GM18519 (cell line): ENCODE data around the gene ABCA3.
"Not testable (repeated sequence)": the region's sequence is repeated elsewhere in the genome, so short reads cannot be mapped to it uniquely, and the experiment has no call there.

Source experiments
- ATAC-seq: cut with Tn5 transposase; IDR thresholded peaks from one replicate; pipeline ENCODE4 v1.9.1; 2021; ENCODE audit warnings: mild to moderate bottlenecking, moderate library complexity; ENCODE audit not compliant: unreplicated experiment, low FRiP score

ABCA3 gene

GRCh38 chr16:2340564-2341455 is at the start of gene ABCA3:
Gene ABCA3 (minus strand): TSS chr16:2340728. CDS start chr16:2326466, 14,262 bp downstream.
- peak; percentile 74 for ATAC-seq

DNA sequence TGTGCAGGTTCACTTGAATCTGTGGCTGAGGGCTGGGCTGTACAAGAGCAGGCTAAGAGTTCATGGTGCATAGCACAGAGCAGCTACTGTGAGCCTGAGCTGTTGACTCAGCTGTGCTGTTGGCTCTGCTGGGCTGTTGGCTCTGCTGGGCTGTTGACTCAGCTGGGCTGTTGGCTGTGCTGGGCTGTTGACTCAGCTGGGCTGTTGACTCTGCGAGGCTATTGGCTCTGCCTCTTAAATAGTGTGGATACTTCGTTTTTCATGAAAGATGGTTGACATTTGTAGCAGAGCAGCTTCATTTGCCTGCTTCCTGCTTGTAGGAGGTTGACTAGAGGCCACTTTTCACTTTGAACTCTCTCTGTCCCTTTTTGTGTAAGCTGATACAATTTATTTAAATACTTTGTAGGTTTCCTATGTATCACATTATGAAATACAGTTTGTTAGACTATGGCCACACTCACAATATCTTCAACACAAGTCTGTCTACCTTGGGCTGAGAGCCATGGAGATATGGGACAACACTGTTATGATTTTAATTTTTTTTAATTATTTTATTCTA is 48.4 kb upstream of the ABCA3 start:
- ATAC-seq, result no peak

DNA sequence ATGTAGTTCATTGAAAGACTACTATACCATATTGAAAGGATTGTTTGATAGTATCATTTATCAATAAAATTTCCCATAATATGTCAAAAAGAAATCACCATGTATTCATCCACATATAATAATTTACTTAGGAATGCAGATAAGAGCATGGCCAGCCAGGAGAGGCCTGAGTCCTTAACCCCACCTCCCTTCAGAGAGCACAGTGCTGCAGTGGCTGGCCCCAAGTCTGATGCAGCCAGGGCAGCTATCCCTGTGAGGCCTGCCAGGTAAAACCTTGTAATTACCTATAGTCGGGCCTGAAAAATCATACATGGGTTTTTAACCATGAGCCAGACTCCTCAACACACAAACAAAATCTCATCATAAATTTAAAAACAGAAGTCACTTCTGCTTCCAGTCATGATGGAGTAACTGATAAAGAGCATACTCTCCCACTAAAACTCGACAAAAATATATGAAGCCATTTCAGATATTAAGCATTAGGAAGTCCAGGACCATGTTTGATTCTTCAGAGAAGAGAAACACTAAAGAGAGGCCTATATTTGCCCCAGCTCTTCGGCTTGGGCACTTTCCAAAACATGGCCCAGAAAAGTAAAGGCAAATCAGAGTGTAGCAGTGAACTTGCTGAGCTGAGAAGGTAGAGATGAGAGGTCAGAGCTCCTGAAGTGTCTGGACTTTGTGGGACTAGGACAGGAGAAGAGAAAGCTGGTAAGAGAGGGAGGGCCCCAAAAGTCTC is 47.8 kb upstream of the ABCA3 start:
- ATAC-seq, result no peak

DNA sequence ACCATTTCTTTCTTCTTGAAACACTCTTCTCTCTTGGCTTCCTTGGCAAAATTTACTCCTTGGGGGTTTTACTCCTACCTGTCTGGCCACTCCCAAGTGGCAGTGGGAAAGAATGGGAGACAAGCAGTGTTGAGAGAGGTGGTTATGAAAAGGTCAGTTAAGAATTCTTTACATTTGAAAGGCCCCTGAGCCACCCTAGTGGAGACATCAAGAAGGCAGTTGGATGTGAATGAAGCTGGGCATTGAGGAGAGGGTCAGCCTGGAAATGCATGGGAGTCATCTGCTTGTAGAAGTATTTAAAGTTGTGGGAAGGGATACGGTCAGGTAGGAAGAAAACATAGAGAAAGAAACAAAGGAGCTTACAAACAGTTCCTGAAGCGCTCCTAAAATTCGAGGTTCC is 46.5 kb upstream of the ABCA3 start:
- ATAC-seq, result no peak

DNA sequence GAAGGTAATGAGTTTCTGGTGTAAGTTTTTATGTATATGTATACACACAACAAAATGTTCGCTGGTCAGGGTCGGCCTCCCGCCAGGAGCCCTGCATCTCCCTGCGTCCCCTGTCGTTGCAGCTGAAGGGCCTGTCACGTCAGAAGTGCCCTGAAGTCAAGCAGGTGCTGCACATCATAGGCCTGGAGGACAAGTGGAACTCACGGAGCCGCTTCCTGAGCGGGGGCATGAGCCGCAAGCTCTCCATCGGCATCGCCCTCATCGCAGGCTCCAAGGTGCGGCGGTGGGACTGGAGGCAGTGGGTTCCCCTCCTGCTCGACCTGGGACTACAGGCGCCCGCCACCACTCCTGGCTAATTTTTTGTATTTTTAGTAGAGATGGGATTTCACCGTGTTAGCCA is 45.5 kb upstream of the ABCA3 start:
- ATAC-seq, result not testable (repeated sequence)

DNA sequence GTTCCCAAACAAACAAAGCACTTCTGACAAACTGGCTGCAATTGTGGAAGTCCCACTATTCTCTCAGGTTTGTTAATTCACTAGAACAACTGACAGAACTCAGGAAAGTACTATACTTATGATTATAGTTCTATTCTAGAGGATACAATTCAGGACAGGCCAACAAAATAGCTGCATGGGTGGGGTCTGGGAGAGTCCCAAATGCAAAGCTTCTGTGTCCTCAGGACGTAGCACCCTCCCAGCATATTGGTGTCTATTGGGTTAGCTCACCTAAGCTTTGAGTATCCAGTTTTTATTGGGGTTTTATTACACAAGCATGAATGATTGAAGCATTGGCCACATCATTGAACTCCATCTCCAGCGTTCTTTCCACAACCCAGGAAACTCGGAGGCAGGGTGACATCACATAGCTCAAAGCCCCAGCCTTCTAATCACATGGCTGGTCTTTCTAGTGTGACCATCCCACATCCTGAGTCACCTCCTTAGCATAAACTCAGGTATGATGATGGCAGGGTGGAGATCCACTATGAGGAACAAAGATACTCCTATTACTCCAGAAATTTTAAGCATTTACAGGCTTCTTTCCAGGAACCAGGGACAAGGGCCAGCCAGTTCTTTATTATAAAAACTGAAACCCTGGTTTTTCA is 44.8 kb upstream of the ABCA3 start:
- ATAC-seq, result no peak

- no peak for ATAC-seq
Observed at GRCh38 chr16:2384426-2384825, 43.9 kb upstream of the ABCA3 start.

DNA sequence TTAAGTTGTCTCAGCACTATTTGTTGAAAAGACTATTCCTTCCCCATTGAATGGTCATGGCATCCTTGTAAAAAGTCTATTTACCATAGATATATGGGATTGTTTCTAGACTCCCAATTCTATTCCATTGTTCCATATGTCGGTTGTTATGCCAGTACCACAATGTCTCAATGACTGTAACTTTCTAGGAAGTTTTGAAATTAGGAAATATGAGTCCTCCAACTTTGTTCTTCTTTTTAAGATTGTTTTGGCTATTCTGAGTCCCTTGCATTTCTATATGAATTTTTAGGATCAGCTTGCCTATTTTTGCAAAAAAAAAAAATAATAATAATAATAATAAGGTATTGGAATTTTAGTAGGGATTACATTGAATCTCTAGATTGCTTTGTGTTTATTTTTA is 43.0 kb upstream of the ABCA3 start:
- no peak for ATAC-seq

GRCh38 chr16:2374644-2375043 is 34.1 kb upstream of the ABCA3 start:
- ATAC-seq, result no peak

GRCh38 chr16:2373176-2373575 is 32.6 kb upstream of the ABCA3 start:
- no peak for ATAC-seq

DNA sequence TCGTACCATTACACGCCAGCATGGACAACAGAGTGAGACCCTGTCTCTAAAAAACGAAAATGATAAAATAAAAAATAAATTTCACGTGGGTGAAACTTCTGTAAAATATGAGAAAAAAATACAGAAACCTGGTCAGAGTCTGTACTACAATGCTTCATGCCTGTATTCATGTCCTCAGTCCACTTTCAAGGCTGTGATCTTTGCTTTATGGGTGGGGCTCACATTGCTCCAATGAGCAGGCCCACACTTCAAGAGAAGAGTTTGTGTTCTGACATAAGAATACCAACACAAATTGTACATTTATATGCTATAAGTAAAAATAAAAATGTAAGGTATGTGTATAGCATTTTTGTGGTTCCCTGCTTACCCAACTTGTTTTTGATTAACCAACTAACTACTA is 32.2 kb upstream of the ABCA3 start:
- no peak for ATAC-seq

DNA sequence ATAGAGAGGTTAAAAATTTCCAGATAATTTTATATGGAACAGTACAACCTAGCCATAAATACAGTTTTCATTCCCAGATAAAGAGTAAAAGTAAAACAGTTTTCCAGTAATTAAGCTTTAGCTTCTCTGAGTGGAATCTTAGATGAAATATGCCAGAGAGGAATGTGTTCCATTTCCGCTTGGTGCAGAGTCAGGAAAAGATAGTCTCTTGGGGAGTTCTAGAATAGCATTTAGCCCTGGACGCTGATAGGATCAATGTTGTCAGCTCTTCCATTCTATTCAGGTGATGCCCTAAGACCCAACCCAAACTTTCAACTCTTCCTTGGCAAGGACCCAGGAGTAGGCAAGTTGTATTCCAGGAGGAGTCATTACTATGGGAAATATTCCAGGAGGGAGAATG is 30.9 kb upstream of the ABCA3 start:
- no peak for ATAC-seq

DNA sequence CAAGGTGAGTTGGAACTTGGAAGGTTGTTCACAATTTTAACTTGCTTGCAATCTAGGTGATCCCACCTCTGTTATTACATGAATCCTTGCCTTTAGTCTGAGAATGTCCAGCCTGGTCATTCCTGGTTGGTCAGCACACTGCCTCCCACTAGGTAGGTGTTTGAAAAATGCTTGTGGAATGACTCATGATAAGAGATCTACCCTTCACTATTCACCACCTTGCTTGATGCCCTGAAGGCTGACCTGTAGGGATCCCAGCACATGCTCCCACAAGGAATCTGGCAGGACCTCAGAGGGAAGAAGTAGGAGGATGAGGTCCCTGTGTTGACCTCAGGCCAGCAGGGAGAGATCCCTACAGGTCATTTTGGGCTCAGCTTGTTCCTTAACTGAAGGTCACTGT is 30.2 kb upstream of the ABCA3 start:
- ATAC-seq, result no peak

DNA sequence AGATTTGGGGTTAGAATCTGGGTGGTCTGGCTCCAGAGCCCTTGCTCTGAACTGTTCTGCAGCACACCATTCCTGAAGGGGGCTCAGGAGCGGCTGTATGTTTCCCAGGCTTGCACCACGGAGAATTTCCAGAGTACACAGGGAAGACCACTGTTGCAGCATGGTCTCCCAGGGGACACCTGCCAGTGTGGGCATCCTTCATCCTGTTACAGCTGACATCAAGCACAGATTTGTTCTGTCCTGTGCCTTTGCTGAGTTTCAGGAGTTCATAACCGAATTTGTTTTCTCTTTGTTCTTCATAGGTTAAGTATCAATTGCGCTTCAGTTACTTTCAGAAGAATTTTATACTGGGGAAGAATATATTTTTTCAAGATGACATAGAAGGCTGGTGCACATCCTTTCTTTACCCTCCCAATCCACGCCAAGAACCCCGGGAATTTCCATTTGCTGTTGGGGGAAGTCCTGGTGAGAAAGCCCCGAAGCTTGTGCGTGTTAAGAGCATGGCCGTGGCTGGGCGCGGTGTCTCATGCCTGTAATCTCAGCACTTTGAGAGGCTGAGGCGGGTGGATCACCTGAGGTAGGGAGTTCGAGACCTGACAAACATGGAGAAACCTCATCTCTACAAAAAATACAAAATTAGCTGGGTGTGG is 26.3 kb upstream of the ABCA3 start:
- no peak for ATAC-seq

GRCh38 chr16:2365397-2366294 is 25.1 kb upstream of the ABCA3 start:
- ATAC-seq, result no peak

DNA sequence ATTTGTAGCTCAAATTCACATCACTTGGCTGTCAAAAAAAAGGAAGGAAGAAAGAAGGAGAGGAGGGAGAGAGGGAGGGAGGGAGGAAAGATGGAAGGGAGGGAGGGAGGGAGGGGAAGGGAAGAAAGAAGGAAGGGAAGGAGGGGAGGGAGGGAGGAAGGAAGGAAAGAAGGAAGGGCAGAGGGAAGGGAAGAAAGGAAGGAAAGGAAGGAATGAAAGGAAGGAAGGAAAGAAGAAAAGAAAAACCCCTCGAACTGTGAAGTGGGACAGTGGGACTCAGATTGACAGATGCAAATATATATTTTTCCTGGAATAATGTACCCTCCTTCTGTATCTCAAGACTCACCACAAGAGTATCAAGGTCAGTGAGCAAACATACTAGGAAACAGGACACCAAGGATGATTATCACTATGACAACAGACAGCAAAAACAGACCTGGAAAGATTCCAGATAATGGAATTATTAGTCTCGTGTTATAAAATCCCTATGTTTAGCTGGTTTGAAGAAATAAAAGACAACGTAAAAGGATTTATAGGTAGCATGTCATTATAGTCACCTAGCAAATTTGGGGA is 24.2 kb upstream of the ABCA3 start:
- ATAC-seq, result no peak

GRCh38 chr16:2362218-2362617 is 21.7 kb upstream of the ABCA3 start:
- ATAC-seq, result no peak

DNA sequence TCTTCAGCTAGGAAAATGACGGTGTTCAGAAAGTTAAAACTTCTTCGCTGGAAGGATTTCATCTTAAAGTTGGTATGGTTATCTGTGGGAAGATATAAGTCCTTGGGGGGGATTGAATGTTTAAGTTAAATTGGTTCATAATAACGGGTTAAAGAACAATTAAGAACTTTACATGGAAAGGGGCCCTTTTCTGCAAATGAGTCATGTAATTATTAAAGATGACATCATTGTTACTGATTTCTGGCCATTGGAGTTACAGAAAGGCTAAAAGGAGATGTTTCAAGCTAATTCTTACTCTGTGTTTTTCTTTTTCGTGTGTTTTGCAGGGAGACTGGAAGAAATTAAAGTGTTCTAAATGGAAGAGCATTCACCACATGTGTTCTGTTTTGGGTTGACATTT is 20.6 kb upstream of the ABCA3 start:
- no peak for ATAC-seq

- ATAC-seq, result no peak
Observed at GRCh38 chr16:2359919-2360318, 19.4 kb upstream of the ABCA3 start.
